Mammary epithelial cell (primary cell): Measurements from ENCODE around the gene ETNK2.
A peak's percentile ranks its signal among the peaks of the same experiment; 100 is the strongest.

Experiments used
- CTCF ChIP-seq, 2 donors: IDR thresholded peaks in 1 of 2; conservative IDR thresholded peaks in 1 of 2; 2 replicates each; pipeline ENCODE4 v1.5.1; 2011 to 2012; ENCODE audit warnings: inconsistent platforms in 2 of 2, low read length in 2 of 2, mild to moderate bottlenecking in 2 of 2, control low read depth in 1 of 2, low read depth in 1 of 2; ENCODE audit not compliant: insufficient read depth in 1 of 2; ENCODE audit errors: extremely low read depth in 1 of 2
- EZH2 ChIP-seq: IDR thresholded peaks from 2 replicates; pipeline ENCODE4 v1.6.1; 2012; ENCODE audit warnings: low read length, inconsistent platforms, borderline replicate concordance

DNA sequence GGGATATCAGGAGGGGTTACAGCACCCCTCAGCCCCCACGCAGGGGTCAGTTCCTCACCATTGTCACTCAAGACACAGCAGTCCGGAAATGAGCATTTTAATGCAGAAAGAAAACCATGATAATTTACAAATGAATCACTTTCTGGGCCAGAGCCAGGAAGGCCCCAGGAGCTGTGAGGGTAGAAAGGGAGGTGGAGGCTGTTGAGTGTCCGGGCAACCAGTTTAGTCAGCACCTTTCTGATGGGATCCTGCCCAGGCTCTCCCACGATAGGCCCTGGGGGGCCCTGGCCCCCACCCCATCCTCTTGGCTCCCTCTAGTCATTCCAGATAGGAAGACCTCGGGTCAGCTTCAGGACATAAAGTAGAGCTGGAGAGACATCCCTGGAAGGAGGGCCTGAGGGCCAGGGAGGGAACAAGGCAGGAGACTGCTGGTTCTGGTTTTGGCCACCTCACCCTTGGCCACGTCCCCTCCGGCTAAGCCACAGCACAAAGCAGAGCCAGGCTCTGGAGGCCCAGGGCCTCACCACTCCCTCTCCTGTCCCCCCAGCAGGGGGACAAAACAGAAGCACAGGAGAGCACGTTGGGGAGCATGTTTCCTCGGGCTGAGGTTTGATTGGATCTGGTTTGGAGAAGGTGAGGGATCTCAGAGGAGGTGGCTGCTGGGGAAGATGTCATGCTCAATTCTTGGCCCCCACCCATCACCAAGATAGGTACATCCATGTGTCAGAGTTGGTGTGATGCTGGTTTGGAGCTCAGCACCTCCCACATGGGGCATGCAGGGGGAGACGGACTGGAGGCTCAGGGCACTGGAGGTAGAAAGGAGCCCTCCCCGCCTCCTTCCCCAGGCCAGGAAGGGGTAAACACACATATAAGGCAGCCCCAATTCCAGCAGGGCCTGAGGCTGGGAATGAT is 20.6 kb downstream of the ETNK2 start:
- TF ChIP-seq CTCF (conservative IDR thresholded peaks at IDR 0.05 in 1 of 2, IDR thresholded peaks at IDR 0.05 in 1 of 2; ENCODE audit: extremely low read depth in 1 of 2, insufficient read depth in 1 of 2, low read depth in 1 of 2, low read length in 2 of 2) (peak in 1 of 2 donors; percentile 13), EZH2 (no peak)
